Lower leg skin (tissue), 3 donors: ENCODE data around the gene MYPOP.

ENCODE experiments used
- POLR2A ChIP-seq, 2 donors: fragments of 450-650 bp; IDR thresholded peaks; one replicate each; pipeline ENCODE4 v1.6.1; 2016 to 2017; ENCODE audit warnings: antibody characterized with exemption in 2 of 2, mild to moderate bottlenecking in 1 of 2, moderate library complexity in 1 of 2
- TF ChIP-seq, protein P1 (sequence below), 3 donors: fragments of 450-650 bp; IDR thresholded peaks; one replicate each; pipeline ENCODE4 v1.5.1; 2016; ENCODE audit warnings: antibody characterized with exemption in 3 of 3, mild to moderate bottlenecking in 3 of 3, moderate library complexity in 2 of 3

DNA sequence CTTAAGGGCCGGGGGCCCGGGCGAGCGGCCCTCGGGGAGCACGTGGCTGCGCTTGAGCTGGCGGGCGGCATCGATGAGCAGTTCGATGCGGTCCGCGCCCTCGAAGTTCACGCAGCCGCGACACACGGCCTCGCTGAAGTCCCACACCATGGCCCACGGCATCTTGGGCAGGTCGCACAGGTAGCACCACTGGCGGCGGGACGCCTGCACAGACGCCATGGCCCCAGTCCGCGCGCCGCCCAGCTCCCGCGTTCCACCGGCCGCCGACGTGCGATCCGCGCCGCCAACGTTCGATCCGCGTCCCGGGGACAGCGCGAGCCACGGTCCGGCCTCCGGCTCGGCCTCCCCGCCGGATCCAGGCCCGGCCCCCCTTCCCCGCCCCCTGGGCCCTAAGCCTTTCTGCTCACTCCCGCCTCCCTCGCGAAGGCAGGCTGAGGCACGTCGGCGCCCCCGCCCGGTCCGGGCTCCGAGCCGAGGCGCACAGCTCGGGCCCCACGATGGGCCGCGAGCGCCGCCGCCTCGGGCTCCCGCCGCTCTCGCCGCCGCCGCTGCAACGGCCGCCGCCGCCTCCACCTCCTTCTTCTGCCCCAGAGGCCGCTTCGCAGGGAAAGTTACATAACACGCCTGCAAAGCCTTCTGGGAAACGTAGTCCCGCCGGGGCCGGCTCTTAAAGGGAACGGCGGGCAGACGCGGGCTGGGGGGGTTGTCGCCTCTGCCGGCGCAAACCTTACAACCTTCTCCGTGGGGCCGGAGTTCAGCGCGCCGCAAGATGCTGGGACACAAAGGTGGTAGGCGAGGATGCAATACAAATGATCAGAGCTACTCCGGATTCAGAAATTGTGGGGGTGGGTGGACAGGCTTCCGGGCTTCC, 16.6 kb downstream of the MYPOP start, which contains the start of gene IRF2BP1:
- TF ChIP-seq, protein P1, sequence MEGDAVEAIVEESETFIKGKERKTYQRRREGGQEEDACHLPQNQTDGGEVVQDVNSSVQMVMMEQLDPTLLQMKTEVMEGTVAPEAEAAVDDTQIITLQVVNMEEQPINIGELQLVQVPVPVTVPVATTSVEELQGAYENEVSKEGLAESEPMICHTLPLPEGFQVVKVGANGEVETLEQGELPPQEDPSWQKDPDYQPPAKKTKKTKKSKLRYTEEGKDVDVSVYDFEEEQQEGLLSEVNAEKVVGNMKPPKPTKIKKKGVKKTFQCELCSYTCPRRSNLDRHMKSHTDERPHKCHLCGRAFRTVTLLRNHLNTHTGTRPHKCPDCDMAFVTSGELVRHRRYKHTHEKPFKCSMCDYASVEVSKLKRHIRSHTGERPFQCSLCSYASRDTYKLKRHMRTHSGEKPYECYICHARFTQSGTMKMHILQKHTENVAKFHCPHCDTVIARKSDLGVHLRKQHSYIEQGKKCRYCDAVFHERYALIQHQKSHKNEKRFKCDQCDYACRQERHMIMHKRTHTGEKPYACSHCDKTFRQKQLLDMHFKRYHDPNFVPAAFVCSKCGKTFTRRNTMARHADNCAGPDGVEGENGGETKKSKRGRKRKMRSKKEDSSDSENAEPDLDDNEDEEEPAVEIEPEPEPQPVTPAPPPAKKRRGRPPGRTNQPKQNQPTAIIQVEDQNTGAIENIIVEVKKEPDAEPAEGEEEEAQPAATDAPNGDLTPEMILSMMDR (IDR thresholded peaks at IDR 0.05), result no peak
- no peak for TF ChIP-seq POLR2A (IDR thresholded peaks at IDR 0.05)
